GM18858 (cell line): ENCODE data around the gene NR2F6.
"Not testable (repeated sequence)": the region's sequence is repeated elsewhere in the genome, so short reads cannot be mapped to it uniquely, and the experiment has no call there.

Experiments used
- ATAC-seq: cut with Tn5 transposase; IDR thresholded peaks from one replicate; pipeline ENCODE4 v1.9.1; 2021; ENCODE audit not compliant: unreplicated experiment

Gene NR2F6

GRCh38 chr19:17213334-17213733 is 32.4 kb downstream of the NR2F6 start:
- ATAC-seq = no peak

- ATAC-seq = no peak
These were observed 33.9 kb downstream of the NR2F6 start for GRCh38 chr19:17211547-17212446.

- no peak for ATAC-seq
These were observed 35.4 kb downstream of the NR2F6 start for GRCh38 chr19:17210296-17210695.

GRCh38 chr19:17209126-17210036 is 36.3 kb downstream of the NR2F6 start:
- ATAC-seq = no peak

GRCh38 chr19:17206736-17207581 is 38.8 kb downstream of the NR2F6 start:
- no peak for ATAC-seq

- no peak for ATAC-seq
These were observed 40.2 kb downstream of the NR2F6 start for GRCh38 chr19:17205237-17206140.

GRCh38 chr19:17202713-17203112 is 43.0 kb downstream of the NR2F6 start:
- ATAC-seq = no peak

- no peak for ATAC-seq
These were observed 43.5 kb downstream of the NR2F6 start for GRCh38 chr19:17202249-17202648.

GRCh38 chr19:17200408-17201079 is 45.2 kb downstream of the NR2F6 start:
- ATAC-seq = no peak

- ATAC-seq = no peak
These were observed 48.1 kb downstream of the NR2F6 start for GRCh38 chr19:17197666-17198065.

GRCh38 chr19:17196610-17197009 is 49.1 kb downstream of the NR2F6 start:
- ATAC-seq = no peak

GRCh38 chr19:17195106-17195505 is 50.6 kb downstream of the NR2F6 start:
- no peak for ATAC-seq

GRCh38 chr19:17194608-17195007 is 51.1 kb downstream of the NR2F6 start:
- no peak for ATAC-seq

GRCh38 chr19:17192751-17193150 is 53.0 kb downstream of the NR2F6 start:
- no peak for ATAC-seq

GRCh38 chr19:17191736-17192135 is 54.0 kb downstream of the NR2F6 start:
- not testable (repeated sequence) for ATAC-seq

- ATAC-seq = no peak
These were observed 60.1 kb downstream of the NR2F6 start for GRCh38 chr19:17185590-17185989.

- ATAC-seq = no peak
These were observed 61.3 kb downstream of the NR2F6 start for GRCh38 chr19:17184371-17184841.

- no peak for ATAC-seq
These were observed 61.8 kb downstream of the NR2F6 start for GRCh38 chr19:17183858-17184321.

- ATAC-seq = no peak
These were observed 62.4 kb downstream of the NR2F6 start for GRCh38 chr19:17183271-17183761.
